ENCODE results near the gene LTBP3. TPM values are rescaled to one million over a fixed set of nuclear protein-coding genes. Genes with fewer than 3 reads are reported as not detected.

The LTBP3 gene
- total and polyA plus RNA-seq, 9 of the 15 experiments (the other 6 are each of a cell fraction or from before 2014, with no cell fraction given), result 0.06 to 20.5 (median 4.8) TPM

DNA sequence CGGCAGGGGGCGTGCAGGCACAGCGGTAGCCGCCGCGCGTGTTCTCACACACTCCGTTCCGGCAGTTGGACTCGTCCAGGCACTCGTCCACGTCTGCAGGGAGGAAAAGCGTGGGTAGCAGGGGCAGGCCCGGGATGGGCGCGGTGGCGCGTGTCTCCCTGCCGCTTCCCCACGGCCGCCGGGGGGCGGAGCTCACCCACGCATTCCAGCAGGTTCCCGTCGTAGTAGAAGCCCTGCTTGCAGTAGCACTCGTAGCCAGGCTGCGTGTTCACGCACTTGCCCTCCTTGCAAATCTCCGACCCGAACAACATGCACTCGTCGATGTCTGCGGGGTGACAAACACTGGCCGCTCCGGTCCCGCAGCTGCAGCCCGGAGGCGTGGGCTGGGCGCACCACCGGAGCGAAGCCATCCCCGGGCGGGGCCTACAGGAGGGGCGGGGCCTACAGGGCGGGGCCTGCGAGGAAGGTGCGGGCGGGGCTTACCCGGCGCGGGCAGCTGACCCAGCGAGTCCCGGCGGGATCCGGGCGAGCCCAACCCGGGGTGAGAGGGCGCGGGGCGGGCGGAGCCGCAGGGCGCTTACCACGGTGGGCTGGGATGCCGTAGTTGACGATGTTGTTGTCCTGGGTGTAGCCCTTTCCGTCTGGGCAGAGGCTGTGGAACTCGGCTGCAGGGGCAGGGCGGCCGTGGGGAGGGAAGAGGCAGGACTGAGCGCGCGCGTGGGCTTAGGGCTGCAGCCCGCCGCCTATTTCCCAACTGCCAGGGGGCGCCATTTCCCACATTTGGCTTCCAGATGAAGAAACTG lies 17.7 kb downstream of the LTBP3 start (continued):
- TF ChIP-seq NONO (IDR thresholded peaks at IDR 0.05; ENCODE audit: low read depth in 2 of 2, low read length in 1 of 2) (no peak), GABPB1 (CRISPR knock-in tag; IDR thresholded peaks at IDR 0.05) (peak; percentile 75), ZNF586 (CRISPR knock-in tag; conservative IDR thresholded peaks at IDR 0.05) (no peak), SIN3B (IDR thresholded peaks at IDR 0.05; ENCODE audit: low read depth) (peak; percentile 41; the same call in 1 of the 2 replicates), RFX5 (IDR thresholded peaks at IDR 0.05; ENCODE audit: low read depth, low read length) (no peak), ZNF75A (CRISPR knock-in tag; IDR thresholded peaks at IDR 0.05) (no peak), PHF8 (IDR thresholded peaks at IDR 0.05; ENCODE audit: borderline replicate concordance, low read length) (peak; percentile 75; the same call in 1 of the 2 replicates), ETS2 (tag; IDR thresholded peaks at IDR 0.05; ENCODE audit: borderline replicate concordance, poor library complexity, severe bottlenecking) (no peak), KAT8 (IDR thresholded peaks at IDR 0.05; ENCODE audit: low read depth) (no peak)
- TF ChIP-seq, protein P1, sequence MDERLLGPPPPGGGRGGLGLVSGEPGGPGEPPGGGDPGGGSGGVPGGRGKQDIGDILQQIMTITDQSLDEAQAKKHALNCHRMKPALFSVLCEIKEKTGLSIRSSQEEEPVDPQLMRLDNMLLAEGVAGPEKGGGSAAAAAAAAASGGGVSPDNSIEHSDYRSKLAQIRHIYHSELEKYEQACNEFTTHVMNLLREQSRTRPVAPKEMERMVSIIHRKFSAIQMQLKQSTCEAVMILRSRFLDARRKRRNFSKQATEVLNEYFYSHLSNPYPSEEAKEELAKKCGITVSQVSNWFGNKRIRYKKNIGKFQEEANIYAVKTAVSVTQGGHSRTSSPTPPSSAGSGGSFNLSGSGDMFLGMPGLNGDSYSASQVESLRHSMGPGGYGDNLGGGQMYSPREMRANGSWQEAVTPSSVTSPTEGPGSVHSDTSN (CRISPR knock-in tag; IDR thresholded peaks at IDR 0.05; ENCODE audit: low read depth), result no peak
- TF ChIP-seq, protein P1 (tag; conservative IDR thresholded peaks at IDR 0.05; ENCODE audit: low read depth), result no peak
- TF ChIP-seq, protein P2, sequence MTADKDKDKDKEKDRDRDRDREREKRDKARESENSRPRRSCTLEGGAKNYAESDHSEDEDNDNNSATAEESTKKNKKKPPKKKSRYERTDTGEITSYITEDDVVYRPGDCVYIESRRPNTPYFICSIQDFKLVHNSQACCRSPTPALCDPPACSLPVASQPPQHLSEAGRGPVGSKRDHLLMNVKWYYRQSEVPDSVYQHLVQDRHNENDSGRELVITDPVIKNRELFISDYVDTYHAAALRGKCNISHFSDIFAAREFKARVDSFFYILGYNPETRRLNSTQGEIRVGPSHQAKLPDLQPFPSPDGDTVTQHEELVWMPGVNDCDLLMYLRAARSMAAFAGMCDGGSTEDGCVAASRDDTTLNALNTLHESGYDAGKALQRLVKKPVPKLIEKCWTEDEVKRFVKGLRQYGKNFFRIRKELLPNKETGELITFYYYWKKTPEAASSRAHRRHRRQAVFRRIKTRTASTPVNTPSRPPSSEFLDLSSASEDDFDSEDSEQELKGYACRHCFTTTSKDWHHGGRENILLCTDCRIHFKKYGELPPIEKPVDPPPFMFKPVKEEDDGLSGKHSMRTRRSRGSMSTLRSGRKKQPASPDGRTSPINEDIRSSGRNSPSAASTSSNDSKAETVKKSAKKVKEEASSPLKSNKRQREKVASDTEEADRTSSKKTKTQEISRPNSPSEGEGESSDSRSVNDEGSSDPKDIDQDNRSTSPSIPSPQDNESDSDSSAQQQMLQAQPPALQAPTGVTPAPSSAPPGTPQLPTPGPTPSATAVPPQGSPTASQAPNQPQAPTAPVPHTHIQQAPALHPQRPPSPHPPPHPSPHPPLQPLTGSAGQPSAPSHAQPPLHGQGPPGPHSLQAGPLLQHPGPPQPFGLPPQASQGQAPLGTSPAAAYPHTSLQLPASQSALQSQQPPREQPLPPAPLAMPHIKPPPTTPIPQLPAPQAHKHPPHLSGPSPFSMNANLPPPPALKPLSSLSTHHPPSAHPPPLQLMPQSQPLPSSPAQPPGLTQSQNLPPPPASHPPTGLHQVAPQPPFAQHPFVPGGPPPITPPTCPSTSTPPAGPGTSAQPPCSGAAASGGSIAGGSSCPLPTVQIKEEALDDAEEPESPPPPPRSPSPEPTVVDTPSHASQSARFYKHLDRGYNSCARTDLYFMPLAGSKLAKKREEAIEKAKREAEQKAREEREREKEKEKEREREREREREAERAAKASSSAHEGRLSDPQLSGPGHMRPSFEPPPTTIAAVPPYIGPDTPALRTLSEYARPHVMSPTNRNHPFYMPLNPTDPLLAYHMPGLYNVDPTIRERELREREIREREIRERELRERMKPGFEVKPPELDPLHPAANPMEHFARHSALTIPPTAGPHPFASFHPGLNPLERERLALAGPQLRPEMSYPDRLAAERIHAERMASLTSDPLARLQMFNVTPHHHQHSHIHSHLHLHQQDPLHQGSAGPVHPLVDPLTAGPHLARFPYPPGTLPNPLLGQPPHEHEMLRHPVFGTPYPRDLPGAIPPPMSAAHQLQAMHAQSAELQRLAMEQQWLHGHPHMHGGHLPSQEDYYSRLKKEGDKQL (CRISPR knock-in tag; IDR thresholded peaks at IDR 0.05; ENCODE audit: borderline replicate concordance), result no peak
- TF ChIP-seq, protein P3, sequence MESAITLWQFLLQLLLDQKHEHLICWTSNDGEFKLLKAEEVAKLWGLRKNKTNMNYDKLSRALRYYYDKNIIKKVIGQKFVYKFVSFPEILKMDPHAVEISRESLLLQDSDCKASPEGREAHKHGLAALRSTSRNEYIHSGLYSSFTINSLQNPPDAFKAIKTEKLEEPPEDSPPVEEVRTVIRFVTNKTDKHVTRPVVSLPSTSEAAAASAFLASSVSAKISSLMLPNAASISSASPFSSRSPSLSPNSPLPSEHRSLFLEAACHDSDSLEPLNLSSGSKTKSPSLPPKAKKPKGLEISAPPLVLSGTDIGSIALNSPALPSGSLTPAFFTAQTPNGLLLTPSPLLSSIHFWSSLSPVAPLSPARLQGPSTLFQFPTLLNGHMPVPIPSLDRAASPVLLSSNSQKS (CRISPR knock-in tag; IDR thresholded peaks at IDR 0.05), result no peak
- TF ChIP-seq, protein P4, sequence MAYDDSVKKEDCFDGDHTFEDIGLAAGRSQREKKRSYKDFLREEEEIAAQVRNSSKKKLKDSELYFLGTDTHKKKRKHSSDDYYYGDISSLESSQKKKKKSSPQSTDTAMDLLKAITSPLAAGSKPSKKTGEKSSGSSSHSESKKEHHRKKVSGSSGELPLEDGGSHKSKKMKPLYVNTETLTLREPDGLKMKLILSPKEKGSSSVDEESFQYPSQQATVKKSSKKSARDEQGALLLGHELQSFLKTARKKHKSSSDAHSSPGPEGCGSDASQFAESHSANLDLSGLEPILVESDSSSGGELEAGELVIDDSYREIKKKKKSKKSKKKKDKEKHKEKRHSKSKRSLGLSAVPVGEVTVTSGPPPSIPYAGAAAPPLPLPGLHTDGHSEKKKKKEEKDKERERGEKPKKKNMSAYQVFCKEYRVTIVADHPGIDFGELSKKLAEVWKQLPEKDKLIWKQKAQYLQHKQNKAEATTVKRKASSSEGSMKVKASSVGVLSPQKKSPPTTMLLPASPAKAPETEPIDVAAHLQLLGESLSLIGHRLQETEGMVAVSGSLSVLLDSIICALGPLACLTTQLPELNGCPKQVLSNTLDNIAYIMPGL (CRISPR knock-in tag; IDR thresholded peaks at IDR 0.05), result no peak
